ENCODE results near the gene RXRA. TPM values are rescaled to one million over a fixed set of nuclear protein-coding genes. Genes with fewer than 3 reads are reported as not detected.

Gene RXRA
- total RNA-seq, 1 experiment from 2014 or later, result 29.9 TPM

DNA sequence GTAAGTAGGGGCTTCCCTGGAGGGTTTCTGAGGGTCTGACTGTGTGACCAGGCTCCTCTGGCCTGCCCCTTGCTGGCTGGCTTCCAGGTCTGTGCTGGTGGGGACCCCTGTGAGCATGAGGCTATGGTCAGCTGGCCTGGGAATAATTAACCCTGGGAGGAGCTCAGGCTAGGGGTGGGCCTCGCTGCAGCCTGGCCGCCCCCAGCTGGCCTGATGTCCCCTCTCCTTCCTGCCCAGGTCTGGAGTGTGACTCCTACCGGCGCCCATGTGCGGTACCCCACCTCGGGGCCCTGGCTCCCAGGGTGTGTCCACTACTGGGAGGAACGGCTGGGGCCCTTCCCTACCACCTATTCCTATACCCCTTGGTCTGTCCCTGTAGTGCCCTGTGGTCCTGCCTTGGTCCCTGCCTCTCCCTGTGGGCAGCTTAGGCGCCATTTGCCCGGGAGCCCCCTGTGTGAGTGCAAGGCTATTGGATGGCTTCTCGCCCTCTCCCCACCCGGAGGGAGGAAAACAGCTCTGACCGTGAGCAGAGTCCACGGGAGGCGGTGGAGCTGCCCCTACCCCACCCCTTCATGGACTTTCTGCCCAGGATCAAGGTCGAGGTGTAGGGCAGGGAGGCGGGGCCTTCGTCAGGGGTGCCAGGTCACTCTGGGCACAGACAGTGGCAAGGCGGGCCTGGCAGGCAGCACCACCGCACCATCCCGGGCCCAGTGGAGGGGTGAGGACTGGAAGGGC is 9.4 kb downstream of the RXRA start:
- H3K9me3 ChIP-seq (ENCODE audit: control insufficient read depth, low read depth, low read length), result no peaks in the 10 kb centered on the region
- no peak overlapping the region for H2BK120ac ChIP-seq (ENCODE audit: low read depth, low read length, poor library complexity, severe bottlenecking)
- H3K14ac ChIP-seq (ENCODE audit: insufficient read depth, low read length), result no peak overlapping the region; the same call in 1 of the 2 replicates
- H4K91ac ChIP-seq (ENCODE audit: insufficient read length, low read depth, low read length), result no peak overlapping the region
- Mint-ChIP-seq H3K27me3 (ENCODE audit: low read depth) (no peaks in the 10 kb centered on the region), H3K36me3 (ENCODE audit: insufficient read depth in 1 of 3, low read depth in 3 of 3) (no peaks in the 10 kb centered on the region), H3K9me3 (no peaks in the 10 kb centered on the region), H3K4me3 (no peak overlapping the region), H3K4me1 (peaks cover 11 to 17% of the 10 kb centered on the region in 2 experiments), H3K27ac (no peak overlapping the region)
- no peak for DNase-seq
- H2AFZ ChIP-seq (ENCODE audit: low read length), result no peak overlapping the region
- no peak overlapping the region for H2BK15ac ChIP-seq (ENCODE audit: low read depth, low read length)
- no peak overlapping the region for H3K9ac ChIP-seq (ENCODE audit: extremely low read depth, insufficient read length, low read length)
- no peaks in the 10 kb centered on the region for H3K23me2 ChIP-seq (ENCODE audit: insufficient read length, low read depth, low read length, poor library complexity, severe bottlenecking)
- no peak overlapping the region for H3K23ac ChIP-seq (ENCODE audit: insufficient read length, low read depth, low read length)
- H3K27me3 ChIP-seq (ENCODE audit: insufficient read depth, low read length), result no peaks in the 10 kb centered on the region
- no peak overlapping the region for H3T11ph ChIP-seq (ENCODE audit: low read length)
- H4K8ac ChIP-seq (replicated peaks; ENCODE audit: insufficient read length, low read depth, low read length), result no peak overlapping the region
- H3K4me2 ChIP-seq (ENCODE audit: insufficient read depth, insufficient read length, low read length), result no peak overlapping the region
- peaks cover 3% of the 10 kb centered on the region for H3K79me1 ChIP-seq (ENCODE audit: insufficient read depth, low read depth, low read length, poor library complexity, severe bottlenecking)
- no peak overlapping the region for H2BK5ac ChIP-seq (ENCODE audit: insufficient read length, low read length)
- H3K56ac ChIP-seq (ENCODE audit: insufficient read length, low read depth, low read length), result no peak overlapping the region
- H2AK5ac ChIP-seq (ENCODE audit: insufficient read length, low read length), result no peak overlapping the region
- peaks cover 7% of the 10 kb centered on the region; the same call in 1 of the 2 replicates for H3K79me2 ChIP-seq (ENCODE audit: insufficient read depth, low read length)
- H3K27ac ChIP-seq (ENCODE audit: insufficient read length, low read depth, low read length), result no peak overlapping the region
- no peak overlapping the region for H3K4ac ChIP-seq (ENCODE audit: low read depth, low read length)
- H4K5ac ChIP-seq (ENCODE audit: insufficient read length, low read depth, low read length), result no peak overlapping the region
- H4K20me1 ChIP-seq (ENCODE audit: control insufficient read depth, insufficient read depth, insufficient read length), result no peaks in the 10 kb centered on the region
- no peak overlapping the region for H3K18ac ChIP-seq (ENCODE audit: insufficient read length, low read depth, low read length)
- H2BK12ac ChIP-seq (ENCODE audit: insufficient read length, low read depth, low read length), result no peak overlapping the region
- H2BK20ac ChIP-seq (ENCODE audit: low read depth, low read length, poor library complexity, severe bottlenecking), result no peak overlapping the region
- no peaks in the 10 kb centered on the region for H3K4me1 ChIP-seq (ENCODE audit: insufficient read depth, low read length)
- WGBS (ENCODE audit: extremely low coverage, insufficient read length, low lambda C conversion rate), result no CpG with 5 or more reads among the region's 20 CpGs
- TF ChIP-seq, protein P1, sequence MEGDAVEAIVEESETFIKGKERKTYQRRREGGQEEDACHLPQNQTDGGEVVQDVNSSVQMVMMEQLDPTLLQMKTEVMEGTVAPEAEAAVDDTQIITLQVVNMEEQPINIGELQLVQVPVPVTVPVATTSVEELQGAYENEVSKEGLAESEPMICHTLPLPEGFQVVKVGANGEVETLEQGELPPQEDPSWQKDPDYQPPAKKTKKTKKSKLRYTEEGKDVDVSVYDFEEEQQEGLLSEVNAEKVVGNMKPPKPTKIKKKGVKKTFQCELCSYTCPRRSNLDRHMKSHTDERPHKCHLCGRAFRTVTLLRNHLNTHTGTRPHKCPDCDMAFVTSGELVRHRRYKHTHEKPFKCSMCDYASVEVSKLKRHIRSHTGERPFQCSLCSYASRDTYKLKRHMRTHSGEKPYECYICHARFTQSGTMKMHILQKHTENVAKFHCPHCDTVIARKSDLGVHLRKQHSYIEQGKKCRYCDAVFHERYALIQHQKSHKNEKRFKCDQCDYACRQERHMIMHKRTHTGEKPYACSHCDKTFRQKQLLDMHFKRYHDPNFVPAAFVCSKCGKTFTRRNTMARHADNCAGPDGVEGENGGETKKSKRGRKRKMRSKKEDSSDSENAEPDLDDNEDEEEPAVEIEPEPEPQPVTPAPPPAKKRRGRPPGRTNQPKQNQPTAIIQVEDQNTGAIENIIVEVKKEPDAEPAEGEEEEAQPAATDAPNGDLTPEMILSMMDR (conservative IDR thresholded peaks at IDR 0.05), result no peak
